Stomach (tissue), 4 donors: ENCODE data around the gene AZGP1.

ENCODE experiments used
- CTCF ChIP-seq, 7 experiments: fragments of 450-650 bp in 4 of 7; fragments of 200-600 bp in 3 of 7; sonication (generic) in 3 of 7; IDR thresholded peaks; one replicate each; pipeline ENCODE4 v1.5.1; 2016 to 2019; ENCODE audit warnings: antibody characterized with exemption in 7 of 7, control low read depth in 2 of 7, mild to moderate bottlenecking in 1 of 7
- POLR2AphosphoS5 ChIP-seq, 3 donors: sonication (generic); formaldehyde crosslinking; IDR thresholded peaks; one replicate each; pipeline ENCODE4 v1.6.1; 2016; ENCODE audit warnings: antibody characterized with exemption in 3 of 3

GRCh38 chr7:100024020-100024619 is 48.3 kb upstream of the AZGP1 start:
- TF ChIP-seq POLR2AphosphoS5 (IDR thresholded peaks at IDR 0.05) (no peak), CTCF (IDR thresholded peaks at IDR 0.05) (no peak)
